Fibroblast of peridontal ligament (primary cell): ENCODE data around the gene MFAP4.

ENCODE experiments used
- DNase-seq: peaks from one replicate; pipeline ENCODE4 v3.0.0-alpha.2; 2010; ENCODE audit errors: extremely low read depth

The MFAP4 gene

GRCh38 chr17:19348081-19348650 lies 38.8 kb downstream of the MFAP4 start:
- DNase-seq = no peak

GRCh38 chr17:19347323-19348080 lies 39.5 kb downstream of the MFAP4 start:
- DNase-seq = no peak

GRCh38 chr17:19346351-19347255 lies 40.4 kb downstream of the MFAP4 start:
- peak; percentile 72 for DNase-seq

GRCh38 chr17:19345486-19346350 lies 41.3 kb downstream of the MFAP4 start:
- DNase-seq = no peak

- no peak for DNase-seq
Measured at GRCh38 chr17:19345067-19345460, 41.9 kb downstream of the MFAP4 start.

- no peak for DNase-seq
Measured at GRCh38 chr17:19344311-19345066, 42.5 kb downstream of the MFAP4 start.

- no peak for DNase-seq
Measured at GRCh38 chr17:19343671-19344151, 43.3 kb downstream of the MFAP4 start.

- DNase-seq = no peak
Measured at GRCh38 chr17:19343256-19343630, 43.7 kb downstream of the MFAP4 start.

- no peak for DNase-seq
Measured at GRCh38 chr17:19342611-19343255, 44.3 kb downstream of the MFAP4 start.

GRCh38 chr17:19341641-19342610 lies 45.1 kb downstream of the MFAP4 start:
- peak; percentile 42 for DNase-seq

- no peak for DNase-seq
Measured at GRCh38 chr17:19341211-19341631, 45.8 kb downstream of the MFAP4 start.

- DNase-seq = peak; percentile 76
Measured at GRCh38 chr17:19339341-19339815, 47.6 kb downstream of the MFAP4 start.

GRCh38 chr17:19338031-19338990 lies 48.7 kb downstream of the MFAP4 start:
- DNase-seq = no peak

- no peak for DNase-seq
Measured at GRCh38 chr17:19337712-19338023, 49.3 kb downstream of the MFAP4 start.

- no peak for DNase-seq
Measured at GRCh38 chr17:19336938-19337711, 49.9 kb downstream of the MFAP4 start.

GRCh38 chr17:19335951-19336631 lies 50.9 kb downstream of the MFAP4 start:
- DNase-seq = no peak
